GM21381 (cell line): ENCODE results near the gene HYAL2.

Experiments used
- ATAC-seq: cut with Tn5 transposase; IDR thresholded peaks from one replicate; pipeline ENCODE4 v1.9.1; 2021; ENCODE audit warnings: mild to moderate bottlenecking, moderate library complexity; ENCODE audit not compliant: unreplicated experiment

HYAL2 gene

GRCh38 chr3:50331364-50331907, 8.9 kb upstream of the HYAL2 start:
- ATAC-seq = no peak

GRCh38 chr3:50330330-50330729, 7.8 kb upstream of the HYAL2 start:
- no peak for ATAC-seq

GRCh38 chr3:50327943-50328691, 5.6 kb upstream of the HYAL2 start, which contains the start of gene TUSC2:
Gene TUSC2, minus strand, starts transcription at chr3:50328223. Its CDS starts 124 bp downstream, at chr3:50328099.
- ATAC-seq = peak; percentile 78

- no peak for ATAC-seq
These were observed 4.6 kb upstream of the HYAL2 start for GRCh38 chr3:50327129-50327528.

GRCh38 chr3:50326182-50326541, 3.6 kb upstream of the HYAL2 start:
- ATAC-seq = no peak

- ATAC-seq = no peak
These were observed 3.1 kb upstream of the HYAL2 start for GRCh38 chr3:50325497-50326181.

- no peak for ATAC-seq
These were observed 2.6 kb upstream of the HYAL2 start for GRCh38 chr3:50325113-50325480.

GRCh38 chr3:50324351-50325112, 2.0 kb upstream of the HYAL2 start:
- ATAC-seq = no peak

- ATAC-seq = no peak
These were observed 1.2 kb upstream of the HYAL2 start for GRCh38 chr3:50323614-50324199.

- ATAC-seq = no peak
These were observed 601 bp upstream of the HYAL2 start for GRCh38 chr3:50323092-50323600.

- ATAC-seq = no peak
These were observed 495 bp downstream of the HYAL2 start for GRCh38 chr3:50322115-50322385.

- ATAC-seq = peak; percentile 75
These were observed 1.0 kb downstream of the HYAL2 start for GRCh38 chr3:50321336-50322114.

- peak; percentile 46 for ATAC-seq
These were observed 1.7 kb downstream of the HYAL2 start for GRCh38 chr3:50320853-50321335.

- ATAC-seq = no peak
These were observed 2.5 kb downstream of the HYAL2 start for GRCh38 chr3:50319894-50320625.

- ATAC-seq = no peak
These were observed 3.2 kb downstream of the HYAL2 start for GRCh38 chr3:50319181-50319893.

- no peak for ATAC-seq
These were observed 3.9 kb downstream of the HYAL2 start for GRCh38 chr3:50318615-50319014.

GRCh38 chr3:50318163-50318562, 4.4 kb downstream of the HYAL2 start:
- no peak for ATAC-seq

- no peak for ATAC-seq
These were observed 5.2 kb downstream of the HYAL2 start for GRCh38 chr3:50317300-50317699.
